GM12878 (cell line): Measurements from ENCODE around the gene SFXN5. TPM values are rescaled to one million over a fixed set of nuclear protein-coding genes. Genes with fewer than 3 reads are reported as not detected.

Source experiments
- ATAC-seq: fragments of 200-7000 bp; cut with Tn5 transposase; 3 replicates; pipeline ENCODE4 v1.9.1; 2020; ENCODE audit warnings: mild to moderate bottlenecking, moderate library complexity
- BruUV-seq: library from RNA; stranded (reverse); fragments of 400-500 nt; replicated peaks from 2 replicates; lab custom pipeline; 2021; lab: Mats Ljungman, UMichigan
- CTCF ChIA-PET: fragments of 300-600 bp; sonication (Branson Sonifier 250); formaldehyde crosslinking; extraction: SDS; loops from one replicate; lab custom pipeline; 2021; ENCODE audit warnings: inconsistent platforms; lab: Yijun Ruan, JAX
- POLR2A ChIA-PET: fragments of 350-600 bp; formaldehyde crosslinking; extraction: SDS; loops from one replicate; lab custom pipeline; 2021; ENCODE audit warnings: inconsistent platforms; lab: Charles Lee
- RAD21 ChIA-PET: fragments of 300-600 bp; sonication (Branson Sonifier 250); formaldehyde crosslinking; loops from one replicate; lab custom pipeline; 2023; ENCODE audit warnings: antibody characterized with exemption; ENCODE audit not compliant: unreplicated experiment; lab: Charles Lee
- SMC1A ChIA-PET: fragments of 300-600 bp; sonication (Branson Sonifier 250); formaldehyde crosslinking; loops from one replicate; lab custom pipeline; 2023; ENCODE audit not compliant: unreplicated experiment, uncharacterized antibody; lab: Charles Lee
- DNase-seq: peaks from one replicate; pipeline ENCODE4 v3.0.0-alpha.2; 2011; ENCODE audit warnings: low read depth, low spot score
- FAIRE-seq: peaks from 3 replicates; lab custom pipeline; 2011; peaks lifted over from hg19 to GRCh38; lab: Jason Lieb, UNC
- H2AFZ ChIP-seq: 2 replicates; pipeline ENCODE4 v1.6.0; 2011; ENCODE audit warnings: low read depth, low read length, control low read depth; ENCODE audit not compliant: control insufficient read depth
- H3K27ac ChIP-seq: 2 replicates; pipeline ENCODE4 v1.5.1; 2011; ENCODE audit warnings: control low read depth; ENCODE audit not compliant: control insufficient read depth, insufficient read depth
- H3K27me3 ChIP-seq, 2 experiments: replicated peaks in 1 of 2; 2 replicates each; pipeline versions ENCODE4 v1.6.0 to v1.6.1; 2011; ENCODE audit warnings: low read length in 1 of 2; ENCODE audit not compliant: control insufficient read depth in 2 of 2, insufficient read depth in 2 of 2
- H3K36me3 ChIP-seq, 2 experiments: 2 replicates each; pipeline ENCODE4 v1.5.1; 2011; ENCODE audit warnings: low read length in 1 of 2; ENCODE audit not compliant: control insufficient read depth in 2 of 2, insufficient read depth in 2 of 2
- H3K4me1 ChIP-seq: 2 replicates; pipeline ENCODE4 v1.6.1; 2011; ENCODE audit warnings: mild to moderate bottlenecking, low read length, moderate library complexity, mixed read lengths; ENCODE audit not compliant: control insufficient read depth, insufficient read depth
- H3K4me2 ChIP-seq: 2 replicates; pipeline ENCODE4 v1.6.0; 2011; ENCODE audit warnings: control low read depth; ENCODE audit not compliant: control insufficient read depth, insufficient read depth
- H3K4me3 ChIP-seq: fragments of 200-600 bp; sonication (generic); 2 replicates; pipeline ENCODE4 v1.5.1; 2016
- H3K79me2 ChIP-seq: 2 replicates; pipeline ENCODE4 v1.6.0; 2011; ENCODE audit warnings: low read length; ENCODE audit not compliant: control insufficient read depth, insufficient read depth
- H3K9ac ChIP-seq: 2 replicates; pipeline ENCODE4 v1.8.0; 2011; ENCODE audit warnings: low read length, control low read depth, mixed read lengths; ENCODE audit not compliant: control insufficient read depth, insufficient read depth
- H3K9me3 ChIP-seq: replicated peaks from 3 replicates; pipeline ENCODE4 v1.5.1; 2011; ENCODE audit warnings: mild to moderate bottlenecking, low read length; ENCODE audit not compliant: control insufficient read depth, insufficient read depth
- H4K20me1 ChIP-seq: 2 replicates; pipeline ENCODE4 v1.6.0; 2011; ENCODE audit not compliant: control insufficient read depth, insufficient read depth
- ATF3 ChIP-seq: IDR thresholded peaks from 2 replicates; pipeline ENCODE4 v1.6.1; 2011; ENCODE audit warnings: low read depth, mild to moderate bottlenecking, low read length, moderate library complexity, borderline replicate concordance; ENCODE audit errors: extremely low read depth
- CHD2 ChIP-seq: IDR thresholded peaks from 2 replicates; pipeline ENCODE4 v1.6.1; 2011; ENCODE audit warnings: low read depth, low read length, improper control_type of control experiment, borderline replicate concordance
- DPF2 ChIP-seq: fragments of 450-650 bp; IDR thresholded peaks from 2 replicates; pipeline ENCODE4 v1.6.1; 2017; ENCODE audit warnings: mild to moderate bottlenecking
- EGR1 ChIP-seq, 2 experiments: IDR thresholded peaks; 1 replicate in 1 of 2; 2 replicates in 1 of 2; pipeline ENCODE4 v1.6.1; 2011 to 2012; ENCODE audit warnings: low read depth in 2 of 2, low read length in 2 of 2, borderline replicate concordance in 1 of 2, mild to moderate bottlenecking in 1 of 2, moderate library complexity in 1 of 2
- KLF5 ChIP-seq: fragments of 450-650 bp; IDR thresholded peaks from 2 replicates; pipeline ENCODE4 v1.6.1; 2014; ENCODE audit warnings: mild to moderate bottlenecking; ENCODE audit not compliant: partially characterized antibody
- PBX3 ChIP-seq: IDR thresholded peaks from 2 replicates; pipeline ENCODE4 v1.6.1; 2011; ENCODE audit warnings: mild to moderate bottlenecking, low read depth, low read length, moderate library complexity; ENCODE audit not compliant: insufficient replicate concordance
- POLR2A ChIP-seq: IDR thresholded peaks from 2 replicates; pipeline ENCODE4 v1.6.1; 2011; ENCODE audit warnings: low read depth, mild to moderate bottlenecking, low read length
- RAD51 ChIP-seq: fragments of 450-650 bp; IDR thresholded peaks from 2 replicates; pipeline ENCODE4 v1.6.1; 2016; ENCODE audit warnings: moderate library complexity, mild to moderate bottlenecking, inconsistent platforms
- RUNX3 ChIP-seq: IDR thresholded peaks from 2 replicates; pipeline ENCODE4 v1.6.1; 2012; ENCODE audit warnings: low read length, inconsistent platforms
- SMARCA5 ChIP-seq: fragments of 450-650 bp; IDR thresholded peaks from 2 replicates; pipeline ENCODE4 v1.6.1; 2017; ENCODE audit warnings: mild to moderate bottlenecking
- SP1 ChIP-seq: IDR thresholded peaks from one replicate; pipeline ENCODE4 v1.6.1; 2011; ENCODE audit warnings: low read depth, low read length
- SUPT20H ChIP-seq: IDR thresholded peaks from 2 replicates; pipeline ENCODE4 v1.6.1; 2011; ENCODE audit warnings: low read depth, mild to moderate bottlenecking, low read length, moderate library complexity, borderline replicate concordance; ENCODE audit not compliant: control insufficient read depth
- TBL1XR1 ChIP-seq: IDR thresholded peaks from 2 replicates; pipeline ENCODE4 v1.6.1; 2012; ENCODE audit warnings: low read depth, low read length, improper control_type of control experiment
- TCF7 ChIP-seq: IDR thresholded peaks from 2 replicates; pipeline ENCODE4 v1.6.1; 2014; ENCODE audit warnings: antibody characterized with exemption, borderline replicate concordance
- ZBED1 ChIP-seq: IDR thresholded peaks from 2 replicates; pipeline ENCODE4 v1.6.1; 2016; ENCODE audit warnings: borderline replicate concordance
- ZBTB11 ChIP-seq: fragments of 450-650 bp; formaldehyde crosslinking; IDR thresholded peaks from 2 replicates; pipeline ENCODE4 v1.5.0; 2022; ENCODE audit warnings: mild to moderate bottlenecking, missing genetic modification characterization
- ZNF622 ChIP-seq: fragments of 450-650 bp; IDR thresholded peaks from 2 replicates; pipeline ENCODE4 v1.6.1; 2017; ENCODE audit warnings: mild to moderate bottlenecking, inconsistent platforms
- WGBS: methylation state at CpG from one replicate; pipeline ENCODE4 v1.1.6; 2016; ENCODE audit warnings: low lambda C conversion rate; ENCODE audit not compliant: insufficient replicate concordance, insufficient coverage; ENCODE audit errors: missing lambda C conversion rate; 5-methylcytosine and 5-hydroxymethylcytosine counted together
- in situ Hi-C: fragments of 300-500 bp; cut with MboI; formaldehyde crosslinking; loops from 9 replicates; pipeline ENCODE4 v1.14.3; 2018; ENCODE audit warnings: mixed read lengths
- intact Hi-C: fragments of 100-400 bp; cut with micrococcal nuclease; formaldehyde crosslinking; loops from one replicate; pipeline ENCODE4 v1.14.2; 2022; ENCODE audit not compliant: unreplicated experiment
- polyA plus RNA-seq, 11 experiments: library from polyadenylated mRNA; depleted of rRNA in 4 of 11; unstranded in 6 of 11; stranded (reverse) in 5 of 11; fragments of >200 nt; fragmentation: Nextera tagmentation in 4 of 11; fragmentation: Illumina TruSeq in 1 of 11; extraction: Ambion mirVana in 4 of 11; extraction: Trizol in 1 of 11; gene quantifications; 1 replicate in 1 of 11; 2 replicates in 10 of 11; pipeline versions ENCODE4 v1.2.1 to v1.2.3, GENCODE V29; 2011 to 2016; ENCODE audit warnings: inconsistent platforms in 2 of 11, missing spikeins in 2 of 11, low read depth in 1 of 11
- total RNA-seq, 4 experiments: library from RNA; depleted of rRNA in 3 of 4; stranded (reverse); fragments of >200 nt in 3 of 4; fragmentation: Illumina TruSeq in 1 of 4; extraction: Trizol in 1 of 4; gene quantifications; 2 replicates each; pipeline versions ENCODE4 v1.2.1 to v1.2.3, GENCODE V29; 2013 to 2021

The SFXN5 gene
- total and polyA plus RNA-seq, 10 of the 15 experiments (the other 5 are each of a cell fraction or from before 2014, with no cell fraction given) = 3.3 to 15.9 (median 11.2) TPM

GRCh38 chr2:73070643-73071359, 711 bp downstream of the SFXN5 start:
- Histone ChIP-seq H3K79me2 (peaks cover 2% of the 10 kb centered on the region; the same call in 1 of the 2 replicates), H3K27ac (peak overlapping the region; percentile 53), H3K27me3 (no peaks in the 10 kb centered on the region; a peak in 1 of 4 replicates), H3K4me2 (peak overlapping the region; percentile 94), H2AFZ (peak overlapping the region; percentile 80), H4K20me1 (no peaks in the 10 kb centered on the region), H3K4me1 (no peaks in the 10 kb centered on the region), H3K4me3 (peak overlapping the region; percentile 77), H3K36me3 (no peaks in the 10 kb centered on the region), H3K9me3 (no peaks in the 10 kb centered on the region), H3K9ac (peak overlapping the region; percentile 85)
- DNase-seq (peak; percentile 60), ATAC-seq (peak; percentile 40), FAIRE-seq (no peak)
- no TSS peak for BruUV-seq
- WGBS = 1% methylated on average over 67 of the region's 83 CpGs
- POLR2A ChIA-PET = interaction anchor here (0.9 kb wide), 1 partner anchor 8 kb away, joined by 3 read pairs; no protein-coding TSS in a partner anchor
- RAD21 ChIA-PET = interaction anchor here (1.2 kb wide), 1 partner anchor 97 kb away, joined by 3 read pairs; no protein-coding TSS in a partner anchor
- in situ Hi-C loops (no loop called here), intact Hi-C loops (loop anchor here (5.0 kb wide), 2 partner anchors 154 to 178 kb away; partner anchors contain the start of gene EMX1)
- CTCF ChIA-PET = interaction anchor here (1.0 to 1.6 kb wide), 4 partner anchors 106 to 183 kb away, joined by 3 to 6 read pairs (median 5); partner anchors contain the start of gene SPR
- SMC1A ChIA-PET = no interaction called here
- TF ChIP-seq TBL1XR1 = 0 out of 2 replicates have a peak, but pooled peaks have one; percentile 10
- no peak for TF ChIP-seq ZBED1
- no peak for TF ChIP-seq ZNF622
- TF ChIP-seq KLF5 = no peak
- no peak for TF ChIP-seq SP1
- no peak for TF ChIP-seq DPF2
- peak in 1 of 2 experiments; percentile 75; a peak in 1 of 3 replicates for TF ChIP-seq EGR1 (IDR thresholded peaks at IDR 0.05; ENCODE audit: borderline replicate concordance in 1 of 2, low read depth in 2 of 2, low read length in 2 of 2)
- no peak for TF ChIP-seq CHD2
- no peak for TF ChIP-seq RAD51
- TF ChIP-seq ATF3 = no peak
- TF ChIP-seq PBX3 = no peak
- no peak for TF ChIP-seq SUPT20H
- no peak for TF ChIP-seq ZBTB11 (CRISPR knock-in tag)
- 0 out of 2 replicates have a peak, but pooled peaks have one; percentile 25 for TF ChIP-seq SMARCA5
- TF ChIP-seq POLR2A = peak; percentile 28; the same call in 1 of the 2 replicates
- no peak for TF ChIP-seq TCF7
- peak; percentile 56; the same call in 1 of the 2 replicates for TF ChIP-seq RUNX3
